AG10803 (cell line): ENCODE data around the gene SCO2.
A peak's percentile ranks its signal among the peaks of the same experiment; 100 is the strongest.
"Not testable (repeated sequence)": the region's sequence is repeated elsewhere in the genome, so short reads cannot be mapped to it uniquely, and the experiment has no call there.

ENCODE experiments used
- DNase-seq: peaks from one replicate; pipeline ENCODE4 v3.0.0; 2010; ENCODE audit warnings: low read depth
- H3K4me3 ChIP-seq: 2 replicates; pipeline ENCODE4 v1.5.1; 2011; ENCODE audit warnings: mild to moderate bottlenecking, low read length, control low read depth
- TF ChIP-seq, protein P1 (sequence below): conservative IDR thresholded peaks from 2 replicates; pipeline ENCODE4 v1.5.1; 2011; ENCODE audit warnings: mild to moderate bottlenecking, low read length, control low read depth, inconsistent platforms

The SCO2 gene

DNA sequence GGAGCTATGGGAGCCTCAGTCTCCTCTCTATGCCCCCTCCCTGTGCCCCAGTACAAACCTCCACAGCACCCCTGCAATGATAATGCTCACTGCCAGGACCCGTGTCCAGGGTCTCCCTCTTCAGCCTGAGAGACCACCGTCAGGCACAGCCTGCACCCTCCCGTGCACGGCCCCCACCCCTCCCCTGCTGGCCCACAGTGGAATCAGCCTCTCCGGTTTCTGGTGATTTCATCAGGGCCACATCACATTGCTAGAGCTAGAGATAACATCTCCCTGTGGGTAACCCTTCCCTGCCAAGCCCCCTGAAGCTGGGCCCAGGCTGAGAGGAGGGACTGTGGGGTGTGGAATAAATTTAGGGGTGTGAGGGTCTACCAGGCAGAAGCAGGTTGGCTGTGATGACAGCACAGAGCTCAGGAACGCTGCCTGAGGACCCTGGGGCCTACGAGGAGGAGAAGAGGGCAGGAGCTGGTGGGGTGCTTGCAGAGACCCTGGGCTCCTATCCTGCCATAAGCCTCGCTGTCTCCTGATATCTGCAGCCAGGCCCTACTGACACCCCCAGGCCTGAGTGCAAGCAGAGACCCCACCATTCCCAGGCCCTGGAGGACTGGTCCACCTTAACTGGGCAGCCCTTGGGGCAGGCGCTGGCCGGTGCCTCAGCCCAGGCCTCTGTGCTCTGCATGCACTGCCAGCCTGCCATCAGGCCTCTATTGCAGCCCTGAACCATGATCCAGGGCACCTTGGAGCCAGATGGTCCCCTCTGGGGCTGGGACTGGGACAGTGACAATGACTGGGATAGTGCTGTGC is 20.3 kb upstream of the SCO2 start, which contains the start of gene KLHDC7B:
TSS of gene KLHDC7B (plus strand) at position 378 of the 804 bp plus-strand sequence. CDS start at position 723, 345 bp downstream.
- peak; percentile 55 for DNase-seq
- TF ChIP-seq, protein P1, sequence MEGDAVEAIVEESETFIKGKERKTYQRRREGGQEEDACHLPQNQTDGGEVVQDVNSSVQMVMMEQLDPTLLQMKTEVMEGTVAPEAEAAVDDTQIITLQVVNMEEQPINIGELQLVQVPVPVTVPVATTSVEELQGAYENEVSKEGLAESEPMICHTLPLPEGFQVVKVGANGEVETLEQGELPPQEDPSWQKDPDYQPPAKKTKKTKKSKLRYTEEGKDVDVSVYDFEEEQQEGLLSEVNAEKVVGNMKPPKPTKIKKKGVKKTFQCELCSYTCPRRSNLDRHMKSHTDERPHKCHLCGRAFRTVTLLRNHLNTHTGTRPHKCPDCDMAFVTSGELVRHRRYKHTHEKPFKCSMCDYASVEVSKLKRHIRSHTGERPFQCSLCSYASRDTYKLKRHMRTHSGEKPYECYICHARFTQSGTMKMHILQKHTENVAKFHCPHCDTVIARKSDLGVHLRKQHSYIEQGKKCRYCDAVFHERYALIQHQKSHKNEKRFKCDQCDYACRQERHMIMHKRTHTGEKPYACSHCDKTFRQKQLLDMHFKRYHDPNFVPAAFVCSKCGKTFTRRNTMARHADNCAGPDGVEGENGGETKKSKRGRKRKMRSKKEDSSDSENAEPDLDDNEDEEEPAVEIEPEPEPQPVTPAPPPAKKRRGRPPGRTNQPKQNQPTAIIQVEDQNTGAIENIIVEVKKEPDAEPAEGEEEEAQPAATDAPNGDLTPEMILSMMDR = peak; percentile 40
- H3K4me3 ChIP-seq = no peak within 1 kb of the TSS

DNA sequence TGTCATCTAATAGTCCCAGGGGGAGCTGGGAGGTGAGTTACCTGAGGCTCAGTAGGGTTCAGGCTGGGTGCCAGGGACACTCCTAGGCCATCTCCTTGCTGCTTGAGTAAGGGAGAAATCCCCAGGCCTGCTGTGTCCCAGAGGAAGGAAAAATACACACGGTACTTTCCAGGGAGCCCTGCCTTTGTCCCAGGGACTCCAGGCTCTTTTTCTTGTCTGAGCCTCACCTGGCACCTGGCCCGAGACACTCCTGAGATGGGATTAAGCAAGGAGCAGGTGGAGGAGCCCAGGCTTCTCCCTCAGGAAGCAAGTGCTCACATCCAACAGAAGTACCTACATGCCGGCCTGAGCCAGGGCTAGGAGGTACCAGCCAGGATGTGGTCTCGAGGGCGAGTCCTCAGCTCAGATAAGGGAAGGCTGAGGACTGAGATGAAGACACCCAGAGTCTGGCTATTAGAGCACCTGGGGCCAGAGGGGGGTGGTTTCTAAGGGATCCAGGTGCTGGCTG is 19.4 kb upstream of the SCO2 start:
- no peak for DNase-seq
- TF ChIP-seq, protein P1 = no peak
- no peak overlapping the region for H3K4me3 ChIP-seq

DNA sequence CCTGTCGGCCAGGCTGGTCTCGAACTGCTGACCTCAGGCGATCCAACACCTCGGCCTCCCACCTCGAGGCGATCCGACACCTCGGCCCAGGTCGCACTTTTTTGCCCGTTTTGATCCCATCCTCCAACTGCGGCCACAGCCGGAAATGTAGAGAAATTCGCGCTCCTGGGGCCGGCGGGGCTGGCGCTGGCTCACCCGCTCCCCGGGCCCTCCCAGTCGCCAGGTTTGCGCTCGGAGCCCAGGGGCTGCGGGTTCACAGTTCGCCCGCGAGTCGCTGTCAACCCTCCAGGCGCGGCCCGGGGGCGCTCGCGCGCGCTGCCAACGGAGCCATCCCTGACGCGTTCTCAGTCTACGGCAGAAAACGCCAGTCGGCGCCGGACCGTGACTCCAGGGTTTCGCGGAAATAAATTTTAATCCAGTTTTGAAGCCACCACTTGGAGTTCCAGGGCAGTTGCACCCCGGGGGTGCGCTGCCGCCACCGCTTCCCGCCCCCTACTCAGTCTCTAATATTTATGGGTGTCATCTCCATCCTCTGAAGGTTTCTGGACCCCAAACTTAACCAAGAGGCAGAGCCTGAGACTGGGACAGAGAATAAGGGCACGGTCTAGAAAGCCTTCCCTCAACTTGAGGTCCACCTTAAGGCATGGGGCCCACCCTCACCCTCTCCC is 18.8 kb upstream of the SCO2 start:
- peak overlapping the region; percentile 35 for H3K4me3 ChIP-seq
- TF ChIP-seq, protein P1 = peak; percentile 50
- peak; percentile 55 for DNase-seq

DNA sequence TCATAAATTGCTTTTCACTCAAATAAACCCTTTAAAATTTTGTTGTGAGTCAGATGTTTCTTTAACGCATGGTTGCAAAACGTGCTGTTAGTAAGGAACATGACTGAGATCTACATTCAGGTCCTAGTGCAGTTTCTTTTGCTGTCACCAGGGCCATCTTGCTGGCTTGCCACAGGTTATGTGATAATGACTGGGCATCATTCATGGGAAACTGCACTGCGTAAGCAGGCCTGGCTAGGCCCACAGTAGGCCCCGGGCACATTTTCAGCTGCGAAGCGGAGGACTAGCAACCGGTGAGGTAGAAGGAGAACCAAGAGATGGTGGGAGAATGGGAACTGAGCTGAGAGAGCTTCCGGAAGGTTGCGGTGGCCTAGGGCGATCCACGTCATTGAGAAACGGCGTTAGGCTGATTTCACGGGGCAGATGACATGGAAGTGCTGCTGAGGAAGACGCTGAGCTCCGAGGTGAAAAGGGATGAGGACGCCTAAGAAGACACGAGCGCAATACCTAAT is 17.1 kb upstream of the SCO2 start:
- TF ChIP-seq, protein P1 = no peak
- no peak for DNase-seq
- no peak overlapping the region for H3K4me3 ChIP-seq

DNA sequence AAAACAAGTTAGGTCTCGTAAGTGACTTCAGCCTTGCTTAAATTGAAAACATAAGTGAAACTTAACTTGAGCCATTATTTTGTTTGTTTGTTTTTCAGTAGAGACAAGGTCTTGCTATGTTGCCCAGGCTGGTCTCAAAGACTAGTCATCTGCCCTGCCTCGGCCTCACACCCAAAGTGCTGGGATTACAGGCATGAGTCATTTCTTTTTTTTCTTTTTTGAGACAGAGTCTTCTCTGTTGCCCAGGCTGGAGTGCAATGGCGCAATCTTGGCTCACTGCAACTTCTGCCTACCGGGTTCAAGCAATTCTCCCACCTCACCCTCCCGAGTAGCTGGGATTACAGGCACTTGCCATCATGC is 16.2 kb upstream of the SCO2 start:
- H3K4me3 ChIP-seq = not testable (repeated sequence)
- DNase-seq = peak; percentile 96

DNA sequence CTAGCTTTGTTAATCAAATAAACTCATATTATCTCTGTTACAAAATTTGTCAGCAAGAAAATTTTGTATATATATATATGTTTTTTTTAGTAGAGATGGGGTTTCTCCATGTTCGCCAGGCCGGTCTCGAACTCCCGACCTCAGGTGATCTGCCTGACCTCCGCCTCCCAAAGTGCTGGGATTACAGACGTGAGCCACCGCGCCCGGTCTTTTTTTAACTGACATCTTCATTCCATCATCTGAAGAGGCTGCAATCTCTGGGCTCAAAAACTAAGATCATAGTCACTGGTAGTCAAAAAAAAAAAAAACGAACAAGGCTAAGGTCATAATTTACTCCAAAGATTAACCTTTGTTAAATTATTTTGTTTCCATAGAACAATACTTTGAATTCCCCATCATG is 15.0 kb upstream of the SCO2 start:
- no peak overlapping the region for H3K4me3 ChIP-seq
- DNase-seq = no peak
- TF ChIP-seq, protein P1 = no peak

DNA sequence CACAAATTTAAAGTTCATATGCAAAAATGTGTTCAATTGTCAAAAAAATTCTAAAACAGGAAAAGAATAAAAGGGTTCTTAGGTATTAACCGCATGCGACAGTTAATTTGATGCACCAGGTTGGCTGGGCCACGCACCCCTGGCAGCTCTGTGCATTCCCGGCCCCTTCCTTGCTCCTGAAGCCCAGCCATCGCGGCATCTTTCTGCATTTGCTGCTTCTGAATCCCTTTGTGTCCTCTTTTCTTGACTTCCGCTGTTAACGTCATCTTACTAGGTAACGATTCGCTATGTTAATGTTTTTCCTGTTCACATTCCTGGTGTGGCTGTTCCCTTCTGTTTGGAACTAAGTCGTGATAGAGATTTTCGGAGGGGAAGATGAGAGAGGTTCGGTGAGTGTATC is 12.4 kb upstream of the SCO2 start:
- DNase-seq = no peak
- no peak overlapping the region for H3K4me3 ChIP-seq
- TF ChIP-seq, protein P1 = no peak
